ENCODE measurements around the gene MCM10.

- TF ChIP-seq, protein P1, sequence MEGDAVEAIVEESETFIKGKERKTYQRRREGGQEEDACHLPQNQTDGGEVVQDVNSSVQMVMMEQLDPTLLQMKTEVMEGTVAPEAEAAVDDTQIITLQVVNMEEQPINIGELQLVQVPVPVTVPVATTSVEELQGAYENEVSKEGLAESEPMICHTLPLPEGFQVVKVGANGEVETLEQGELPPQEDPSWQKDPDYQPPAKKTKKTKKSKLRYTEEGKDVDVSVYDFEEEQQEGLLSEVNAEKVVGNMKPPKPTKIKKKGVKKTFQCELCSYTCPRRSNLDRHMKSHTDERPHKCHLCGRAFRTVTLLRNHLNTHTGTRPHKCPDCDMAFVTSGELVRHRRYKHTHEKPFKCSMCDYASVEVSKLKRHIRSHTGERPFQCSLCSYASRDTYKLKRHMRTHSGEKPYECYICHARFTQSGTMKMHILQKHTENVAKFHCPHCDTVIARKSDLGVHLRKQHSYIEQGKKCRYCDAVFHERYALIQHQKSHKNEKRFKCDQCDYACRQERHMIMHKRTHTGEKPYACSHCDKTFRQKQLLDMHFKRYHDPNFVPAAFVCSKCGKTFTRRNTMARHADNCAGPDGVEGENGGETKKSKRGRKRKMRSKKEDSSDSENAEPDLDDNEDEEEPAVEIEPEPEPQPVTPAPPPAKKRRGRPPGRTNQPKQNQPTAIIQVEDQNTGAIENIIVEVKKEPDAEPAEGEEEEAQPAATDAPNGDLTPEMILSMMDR (IDR thresholded peaks at IDR 0.05): no peak
- no peak for TF ChIP-seq EP300 (IDR thresholded peaks at IDR 0.05)
Measured at GRCh38 chr10:13201132-13201531, 39.8 kb downstream of the MCM10 start.
